ENCODE results near the gene CDH4. TPM values are rescaled to one million over a fixed set of nuclear protein-coding genes. Genes with fewer than 3 reads are reported as not detected.
"Not testable (repeated sequence)": the region's sequence is repeated elsewhere in the genome, so short reads cannot be mapped to it uniquely, and the experiment has no call there.

The CDH4 gene
- total RNA-seq, 2 experiments from 2014 or later = 0.10 to 0.15 TPM

- CTCF ChIA-PET = no interaction called here
- Mint-ChIP-seq H3K27ac (no peak overlapping the region), H3K27me3 (ENCODE audit: low read depth) (no peaks in the 10 kb centered on the region), H3K36me3 (ENCODE audit: low read depth) (peaks cover 43% of the 10 kb centered on the region), H3K4me3 (no peak overlapping the region), H3K9me3 (no peaks in the 10 kb centered on the region), H3K4me1 (ENCODE audit: low read depth) (peaks cover 8% of the 10 kb centered on the region)
- intact Hi-C loops (cut with micrococcal nuclease) = no loop called here
- no peak for DNase-seq
Observed at GRCh38 chr20:61977419-61977786, 725.3 kb downstream of the CDH4 start.

- intact Hi-C loops (cut with micrococcal nuclease) = no loop called here
- no peaks in the 10 kb centered on the region for H3K9me3 Mint-ChIP-seq
- peaks cover 32% of the 10 kb centered on the region for H3K36me3 Mint-ChIP-seq (ENCODE audit: low read depth)
- H3K4me1 Mint-ChIP-seq (ENCODE audit: low read depth) = peaks cover 9% of the 10 kb centered on the region
- no peak overlapping the region for H3K27ac Mint-ChIP-seq
- DNase-seq = no peak
- no peaks in the 10 kb centered on the region for H3K27me3 Mint-ChIP-seq (ENCODE audit: low read depth)
- CTCF ChIA-PET = no interaction called here
- no peak overlapping the region for H3K4me3 Mint-ChIP-seq
Observed at GRCh38 chr20:61978491-61978890, 726.4 kb downstream of the CDH4 start.

- Mint-ChIP-seq H3K9me3 (no peaks in the 10 kb centered on the region), H3K4me3 (no peak overlapping the region), H3K27ac (no peak overlapping the region), H3K4me1 (ENCODE audit: low read depth) (peaks cover 13% of the 10 kb centered on the region), H3K36me3 (ENCODE audit: low read depth) (peaks cover 34% of the 10 kb centered on the region), H3K27me3 (ENCODE audit: low read depth) (no peaks in the 10 kb centered on the region)
- intact Hi-C loops (cut with micrococcal nuclease) = no loop called here
- DNase-seq = no peak
- CTCF ChIA-PET = no interaction called here
Observed at GRCh38 chr20:61979090-61979489, 727.0 kb downstream of the CDH4 start.

- peaks cover 13% of the 10 kb centered on the region for H3K4me1 Mint-ChIP-seq (ENCODE audit: low read depth)
- H3K27me3 Mint-ChIP-seq (ENCODE audit: low read depth) = no peaks in the 10 kb centered on the region
- CTCF ChIA-PET = no interaction called here
- DNase-seq = no peak
- H3K4me3 Mint-ChIP-seq = no peak overlapping the region
- H3K27ac Mint-ChIP-seq = no peak overlapping the region
- H3K36me3 Mint-ChIP-seq (ENCODE audit: low read depth) = peaks cover 37% of the 10 kb centered on the region
- intact Hi-C loops (cut with micrococcal nuclease) = no loop called here
- no peaks in the 10 kb centered on the region for H3K9me3 Mint-ChIP-seq
Observed at GRCh38 chr20:61979701-61980635, 727.9 kb downstream of the CDH4 start.

- H3K4me1 Mint-ChIP-seq (ENCODE audit: low read depth) = peaks cover 13% of the 10 kb centered on the region
- no peaks in the 10 kb centered on the region for H3K27me3 Mint-ChIP-seq (ENCODE audit: low read depth)
- peaks cover 36% of the 10 kb centered on the region for H3K36me3 Mint-ChIP-seq (ENCODE audit: low read depth)
- intact Hi-C loops (cut with micrococcal nuclease) = no loop called here
- H3K4me3 Mint-ChIP-seq = no peak overlapping the region
- H3K9me3 Mint-ChIP-seq = peaks cover 3% of the 10 kb centered on the region
- no peak for DNase-seq
- no peak overlapping the region for H3K27ac Mint-ChIP-seq
- CTCF ChIA-PET = no interaction called here
Observed at GRCh38 chr20:61980647-61981583, 728.9 kb downstream of the CDH4 start.

- DNase-seq; H3K9me3 Mint-ChIP-seq; H3K4me3 Mint-ChIP-seq; intact Hi-C loops (cut with micrococcal nuclease); H3K27ac Mint-ChIP-seq; CTCF ChIA-PET; H3K27me3 Mint-ChIP-seq (ENCODE audit: low read depth): not testable (repeated sequence)
- H3K36me3 Mint-ChIP-seq (ENCODE audit: low read depth) = peaks cover 36% of the 10 kb centered on the region
- peaks cover 16% of the 10 kb centered on the region for H3K4me1 Mint-ChIP-seq (ENCODE audit: low read depth)
Observed at GRCh38 chr20:61981691-61982090, 729.6 kb downstream of the CDH4 start.

- no peak overlapping the region for H3K27ac Mint-ChIP-seq
- peaks cover 11% of the 10 kb centered on the region for H3K9me3 Mint-ChIP-seq
- H3K4me3 Mint-ChIP-seq = no peak overlapping the region
Observed at GRCh38 chr20:61982191-61982950, 730.3 kb downstream of the CDH4 start.

GRCh38 chr20:61982951-61983315, 730.9 kb downstream of the CDH4 start:
- DNase-seq = no peak
- Mint-ChIP-seq H3K36me3 (ENCODE audit: low read depth) (peaks cover 40% of the 10 kb centered on the region), H3K4me3 (no peak overlapping the region), H3K27ac (no peak overlapping the region), H3K27me3 (ENCODE audit: low read depth) (no peaks in the 10 kb centered on the region), H3K9me3 (peaks cover 11% of the 10 kb centered on the region), H3K4me1 (ENCODE audit: low read depth) (peaks cover 16% of the 10 kb centered on the region)
- intact Hi-C loops (cut with micrococcal nuclease) = no loop called here
- CTCF ChIA-PET = no interaction called here

More at GRCh38 chr20:61982191-61982950, 730.3 kb downstream of the CDH4 start:
- H3K4me1 Mint-ChIP-seq (ENCODE audit: low read depth) = peaks cover 16% of the 10 kb centered on the region
- no peak for DNase-seq
- CTCF ChIA-PET = no interaction called here
- H3K36me3 Mint-ChIP-seq (ENCODE audit: low read depth) = peaks cover 39% of the 10 kb centered on the region
- intact Hi-C loops (cut with micrococcal nuclease) = no loop called here
- H3K27me3 Mint-ChIP-seq (ENCODE audit: low read depth) = no peaks in the 10 kb centered on the region

- no peak overlapping the region for H3K4me3 Mint-ChIP-seq
Observed at GRCh38 chr20:61983965-61984364, 731.9 kb downstream of the CDH4 start.

GRCh38 chr20:61984431-61984830, 732.4 kb downstream of the CDH4 start:
- H3K4me1 Mint-ChIP-seq (ENCODE audit: low read depth) = peaks cover 16% of the 10 kb centered on the region
- intact Hi-C loops (cut with micrococcal nuclease); H3K27me3 Mint-ChIP-seq (ENCODE audit: low read depth); DNase-seq; H3K4me3 Mint-ChIP-seq; H3K27ac Mint-ChIP-seq; CTCF ChIA-PET: not testable (repeated sequence)
- H3K9me3 Mint-ChIP-seq = peaks cover 11% of the 10 kb centered on the region
- peaks cover 45% of the 10 kb centered on the region for H3K36me3 Mint-ChIP-seq (ENCODE audit: low read depth)

More at GRCh38 chr20:61983965-61984364, 731.9 kb downstream of the CDH4 start:
- Mint-ChIP-seq H3K27me3 (ENCODE audit: low read depth) (no peaks in the 10 kb centered on the region), H3K27ac (no peak overlapping the region), H3K36me3 (ENCODE audit: low read depth) (peaks cover 44% of the 10 kb centered on the region), H3K4me1 (ENCODE audit: low read depth) (peaks cover 16% of the 10 kb centered on the region), H3K9me3 (peaks cover 11% of the 10 kb centered on the region)
- CTCF ChIA-PET = no interaction called here
- intact Hi-C loops (cut with micrococcal nuclease) = no loop called here
- no peak for DNase-seq

- Mint-ChIP-seq H3K36me3 (ENCODE audit: low read depth) (peaks cover 51% of the 10 kb centered on the region), H3K9me3 (peaks cover 11% of the 10 kb centered on the region), H3K27ac (no peak overlapping the region), H3K4me3 (no peak overlapping the region), H3K4me1 (ENCODE audit: low read depth) (peaks cover 16% of the 10 kb centered on the region), H3K27me3 (ENCODE audit: low read depth) (no peaks in the 10 kb centered on the region)
- DNase-seq = no peak
- CTCF ChIA-PET = no interaction called here
- intact Hi-C loops (cut with micrococcal nuclease) = no loop called here
Observed at GRCh38 chr20:61985096-61985495, 733.0 kb downstream of the CDH4 start.

GRCh38 chr20:61986762-61987321, 734.8 kb downstream of the CDH4 start:
- intact Hi-C loops (cut with micrococcal nuclease) = no loop called here
- peaks cover 61% of the 10 kb centered on the region for H3K36me3 Mint-ChIP-seq (ENCODE audit: low read depth)
- CTCF ChIA-PET = no interaction called here
- H3K27me3 Mint-ChIP-seq (ENCODE audit: low read depth) = no peaks in the 10 kb centered on the region
- H3K9me3 Mint-ChIP-seq = peaks cover 17% of the 10 kb centered on the region
- DNase-seq = no peak
- no peak overlapping the region for H3K4me3 Mint-ChIP-seq
- no peak overlapping the region for H3K27ac Mint-ChIP-seq
- H3K4me1 Mint-ChIP-seq (ENCODE audit: low read depth) = peaks cover 12% of the 10 kb centered on the region
